Type B pancreatic cell (in vitro differentiated cells): ENCODE measurements around the gene FOSB. TPM values are rescaled to one million over a fixed set of nuclear protein-coding genes. Genes with fewer than 3 reads are reported as not detected.

Source experiments
- DNase-seq: peaks from one replicate; pipeline ENCODE4 v3.0.0; 2021; ENCODE audit warnings: mixed read lengths; ENCODE audit not compliant: unreplicated experiment; ENCODE audit errors: extremely low spot score
- H3K27ac Mint-ChIP-seq: 2 replicates; pipeline ENCODE4 v1.8.0; 2021; ENCODE audit warnings: mild to moderate bottlenecking, mixed read lengths
- H3K27me3 Mint-ChIP-seq: 2 replicates; pipeline ENCODE4 v1.8.0; 2021; ENCODE audit warnings: mixed read lengths
- H3K36me3 Mint-ChIP-seq: 2 replicates; pipeline ENCODE4 v1.8.0; 2021; ENCODE audit warnings: mixed read lengths
- H3K4me1 Mint-ChIP-seq: one replicate; pipeline ENCODE4 v1.8.0; 2021; ENCODE audit warnings: mixed read lengths; ENCODE audit not compliant: unreplicated experiment
- H3K4me3 Mint-ChIP-seq: 2 replicates; pipeline ENCODE4 v1.8.0; 2021; ENCODE audit warnings: mild to moderate bottlenecking, mixed read lengths
- H3K9me3 Mint-ChIP-seq: 2 replicates; pipeline ENCODE4 v1.8.0; 2021; ENCODE audit warnings: mixed read lengths
- CTCF ChIP-seq: fragments of 200-600 bp; sonication (generic); conservative IDR thresholded peaks from 2 replicates; pipeline ENCODE4 v1.5.0; 2021; ENCODE audit warnings: antibody characterized with exemption, mild to moderate bottlenecking
- total RNA-seq: library from RNA; stranded (reverse); gene quantifications from 2 replicates; pipeline ENCODE4 v1.2.1, GENCODE V29; 2021; ENCODE audit warnings: low replicate concordance

FOSB gene
- total RNA-seq, 1 donor from 2014 or later: 28.4 TPM

GRCh38 chr19:45497791-45498190 is 30.0 kb downstream of the FOSB start:
- Mint-ChIP-seq H3K27ac (peak overlapping the region; percentile 72), H3K9me3 (no peaks in the 10 kb centered on the region), H3K4me1 (peaks cover 18% of the 10 kb centered on the region), H3K36me3 (peaks cover 3% of the 10 kb centered on the region), H3K27me3 (peaks cover 68% of the 10 kb centered on the region), H3K4me3 (peak overlapping the region; percentile 89)
- TF ChIP-seq CTCF: no peak
- DNase-seq: no peak

GRCh38 chr19:45498411-45499195 is 30.8 kb downstream of the FOSB start, which contains the start of gene PPM1N:
TSS of gene PPM1N (plus strand) at chr19:45498443. CDS start at chr19:45498473, 30 bp downstream.
- Mint-ChIP-seq H3K36me3 (peaks cover 3% of the 10 kb centered on the region), H3K4me1 (peaks cover 13% of the 10 kb centered on the region), H3K9me3 (no peaks in the 10 kb centered on the region), H3K27me3 (peaks cover 72% of the 10 kb centered on the region), H3K4me3 (peak within 1 kb of the TSS; percentile 89), H3K27ac (peak within 1 kb of the TSS; percentile 84)
- peak; percentile 44 for TF ChIP-seq CTCF
- DNase-seq: no peak

GRCh38 chr19:45499196-45500180 is 31.7 kb downstream of the FOSB start:
- Mint-ChIP-seq H3K27me3 (peaks cover 77% of the 10 kb centered on the region), H3K9me3 (no peaks in the 10 kb centered on the region), H3K4me1 (peaks cover 13% of the 10 kb centered on the region), H3K4me3 (peak overlapping the region; percentile 66), H3K36me3 (peaks cover 3% of the 10 kb centered on the region), H3K27ac (peak overlapping the region; percentile 84)
- TF ChIP-seq CTCF: no peak
- DNase-seq: no peak

GRCh38 chr19:45500918-45501729 is 33.3 kb downstream of the FOSB start:
- Mint-ChIP-seq H3K27ac (no peak overlapping the region), H3K4me1 (peaks cover 13% of the 10 kb centered on the region), H3K9me3 (no peaks in the 10 kb centered on the region), H3K27me3 (peaks cover 71% of the 10 kb centered on the region), H3K36me3 (peaks cover 3% of the 10 kb centered on the region), H3K4me3 (no peak overlapping the region)
- DNase-seq: no peak
- no peak for TF ChIP-seq CTCF

GRCh38 chr19:45501730-45502014 is 33.9 kb downstream of the FOSB start:
- DNase-seq: no peak
- peaks cover 13% of the 10 kb centered on the region for H3K4me1 Mint-ChIP-seq
- H3K27me3 Mint-ChIP-seq: peaks cover 70% of the 10 kb centered on the region
- TF ChIP-seq CTCF: no peak
- H3K36me3 Mint-ChIP-seq: peaks cover 3% of the 10 kb centered on the region
- no peak overlapping the region for H3K4me3 Mint-ChIP-seq
- H3K27ac Mint-ChIP-seq: no peak overlapping the region
- no peaks in the 10 kb centered on the region for H3K9me3 Mint-ChIP-seq
